GM21390 (cell line): ENCODE data around the gene MBD3L1.
A peak's percentile ranks its signal among the peaks of the same experiment; 100 is the strongest.

Experiments
- ATAC-seq: cut with Tn5 transposase; IDR thresholded peaks from one replicate; pipeline ENCODE4 v1.9.1; 2021; ENCODE audit not compliant: unreplicated experiment

The MBD3L1 gene

DNA sequence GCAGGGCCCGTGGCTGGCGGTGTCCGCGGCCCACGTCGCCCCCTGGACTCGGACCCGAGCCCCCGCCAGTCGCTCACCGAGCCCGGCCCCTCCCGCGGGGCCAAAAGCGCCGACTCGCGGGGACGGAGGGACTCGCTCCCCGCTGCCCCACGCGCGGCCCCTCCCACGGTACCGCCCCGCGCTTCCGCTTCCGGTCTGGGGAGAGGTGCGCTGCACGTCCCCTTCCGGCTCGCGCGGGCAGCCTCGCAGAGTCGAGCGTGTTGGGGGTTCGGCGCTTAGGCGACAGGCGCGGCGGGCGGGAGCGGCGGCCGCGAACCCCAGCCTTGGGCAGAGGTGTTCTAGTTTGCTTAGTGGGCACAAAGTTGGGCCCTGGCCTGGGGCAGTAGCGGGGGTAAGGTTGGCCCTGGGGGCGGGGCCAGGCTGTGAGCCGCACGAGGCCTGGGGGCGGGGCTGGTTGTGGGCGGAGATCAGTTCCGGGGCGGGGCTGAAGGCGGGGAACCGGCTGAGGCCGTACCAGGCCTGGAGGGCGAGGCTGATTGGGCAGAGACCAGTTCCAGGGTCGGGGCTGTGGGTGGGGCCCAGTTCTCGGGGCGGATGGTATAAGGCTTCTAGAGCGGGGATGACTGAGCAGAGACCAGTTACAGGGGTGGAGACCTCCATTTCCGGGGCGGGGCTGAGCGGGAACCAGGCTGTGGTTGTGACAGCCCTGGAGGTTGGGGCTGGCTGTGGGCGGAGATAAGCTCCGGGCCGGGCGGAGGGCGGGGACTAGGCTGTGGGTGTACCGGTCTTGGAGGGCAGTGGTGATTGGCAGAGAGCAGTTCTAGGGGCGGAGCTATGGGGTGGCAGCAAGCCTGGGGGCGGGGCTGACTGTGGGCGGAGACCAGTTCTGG, at the start of gene MBD3L1, which contains the start of gene ZNF558:
TSS of gene MBD3L1 (plus strand) at position 246 of the 890 bp plus-strand sequence. CDS start 10,302 bp downstream, outside the sequence.
TSS of gene ZNF558 (minus strand) at position 173 of the 890 bp plus-strand sequence. CDS start 9,645 bp downstream, outside the sequence.
- peak; percentile 87 for ATAC-seq

GRCh38 chr19:8794823-8795222, 37.4 kb upstream of the MBD3L1 start:
- ATAC-seq: no peak

GRCh38 chr19:8806661-8807060, 25.5 kb upstream of the MBD3L1 start:
- ATAC-seq: no peak

DNA sequence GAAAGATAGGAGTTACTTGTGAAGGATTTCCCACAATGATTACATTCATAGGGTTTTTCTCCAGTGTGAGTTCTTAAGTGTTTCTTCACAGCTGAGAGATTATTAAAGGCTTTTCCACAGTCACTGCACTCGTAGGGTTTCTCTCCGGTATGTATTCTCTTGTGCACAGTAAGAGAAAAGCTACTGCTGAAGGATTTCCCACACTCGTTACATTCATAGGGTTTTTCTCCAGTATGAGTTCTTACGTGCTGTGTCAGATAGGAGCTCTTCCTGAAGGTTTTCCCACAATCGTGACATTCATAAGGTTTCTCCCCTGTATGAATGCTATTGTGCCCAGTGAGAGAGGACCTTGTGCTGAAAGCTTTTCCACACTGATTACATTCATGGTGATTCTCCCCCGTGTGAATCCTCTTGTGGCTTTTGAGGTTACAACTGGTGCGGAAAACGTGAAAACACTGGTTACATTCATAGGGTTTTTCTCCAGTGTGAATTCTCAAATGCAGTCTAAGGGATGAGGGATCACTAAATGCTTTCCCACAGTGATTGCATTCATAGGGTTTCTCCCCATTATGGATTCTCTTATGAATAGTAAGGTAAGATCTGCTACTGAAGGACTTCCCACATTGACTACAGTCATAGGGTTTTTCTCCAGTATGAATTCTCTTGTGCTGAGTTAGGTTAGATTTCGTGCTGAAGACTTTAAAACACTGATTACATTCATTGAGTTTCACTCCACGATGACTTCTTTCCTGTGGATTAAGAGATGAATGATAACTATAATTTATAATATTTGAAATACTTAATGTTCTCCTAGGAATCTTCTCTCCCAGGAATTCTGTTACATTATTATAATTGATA, 20.6 kb upstream of the MBD3L1 start:
- no peak for ATAC-seq

- no peak for ATAC-seq
Measured at GRCh38 chr19:8814176-8814575, 18.0 kb upstream of the MBD3L1 start.

DNA sequence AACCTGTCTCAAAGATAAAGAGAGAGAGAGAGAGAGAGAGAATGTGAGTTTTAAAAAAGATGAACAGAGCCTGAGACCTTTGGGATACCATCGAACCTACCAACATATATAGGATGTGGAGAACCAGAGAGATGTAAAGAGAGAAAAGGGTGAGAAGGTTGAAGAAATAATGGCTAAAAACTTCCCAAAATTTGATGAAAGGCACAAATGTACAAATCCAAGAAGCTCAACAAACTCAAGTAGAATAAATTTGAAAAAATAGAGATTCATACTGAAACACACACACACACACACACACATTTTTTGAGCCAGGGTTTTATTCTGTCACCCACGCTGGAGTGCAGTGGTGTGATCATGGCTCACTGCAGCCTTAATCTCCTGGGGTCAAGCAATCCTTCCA, 16.4 kb upstream of the MBD3L1 start:
- ATAC-seq: no peak

GRCh38 chr19:8820234-8820633, 11.9 kb upstream of the MBD3L1 start:
- ATAC-seq: no peak

DNA sequence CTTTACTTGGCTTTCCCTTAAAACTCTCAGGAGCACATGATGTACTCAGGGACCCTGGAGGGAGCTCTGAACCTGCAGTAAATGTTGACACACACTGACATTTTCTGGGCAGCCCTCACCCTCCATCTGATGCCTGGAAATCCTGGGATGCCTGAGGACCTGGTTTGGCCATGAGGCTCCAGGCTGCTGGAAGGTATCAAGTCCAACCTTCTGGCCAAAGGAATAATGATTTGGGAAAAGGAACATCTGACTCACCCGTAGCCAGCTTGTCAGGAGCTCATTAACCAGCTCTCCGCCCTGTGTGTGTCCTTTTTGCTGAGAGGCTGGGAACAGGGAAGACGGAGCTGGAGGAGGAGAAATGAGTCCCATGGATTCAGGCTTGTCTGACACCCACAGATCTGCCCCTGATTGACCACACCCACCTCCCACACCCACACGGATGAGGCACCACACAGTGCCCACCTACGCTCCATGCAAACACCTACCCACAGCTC, 10.4 kb upstream of the MBD3L1 start:
- no peak for ATAC-seq

GRCh38 chr19:8826371-8826770, 5.8 kb upstream of the MBD3L1 start:
- ATAC-seq: no peak

GRCh38 chr19:8827277-8827676, 4.9 kb upstream of the MBD3L1 start:
- ATAC-seq: no peak

GRCh38 chr19:8831373-8831772, 804 bp upstream of the MBD3L1 start:
- ATAC-seq: no peak

GRCh38 chr19:8831832-8832131, 395 bp upstream of the MBD3L1 start:
- peak; percentile 19 for ATAC-seq

- ATAC-seq: no peak
Measured at GRCh38 chr19:8835446-8835845, 3.3 kb downstream of the MBD3L1 start.

GRCh38 chr19:8835877-8836276, 3.7 kb downstream of the MBD3L1 start:
- ATAC-seq: no peak

DNA sequence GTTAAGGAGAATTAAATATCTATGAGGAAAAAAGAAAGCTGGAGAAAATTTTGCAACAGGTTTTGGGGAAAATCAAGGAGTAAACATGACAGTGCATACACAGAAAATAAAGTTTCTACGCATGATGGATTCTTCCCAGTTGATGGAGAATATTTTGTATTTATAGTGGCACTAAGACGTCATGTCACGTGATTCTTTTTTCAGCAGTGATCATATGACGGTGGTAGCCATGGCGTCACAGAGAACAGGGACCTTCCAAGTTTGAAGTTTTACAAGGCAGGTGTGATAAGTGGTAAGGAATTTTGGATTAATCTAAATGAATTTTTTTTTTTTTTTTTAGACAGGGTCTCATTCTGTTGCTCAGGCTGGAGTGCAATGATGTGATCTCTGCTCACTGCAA, 8.5 kb downstream of the MBD3L1 start:
- ATAC-seq: no peak

DNA sequence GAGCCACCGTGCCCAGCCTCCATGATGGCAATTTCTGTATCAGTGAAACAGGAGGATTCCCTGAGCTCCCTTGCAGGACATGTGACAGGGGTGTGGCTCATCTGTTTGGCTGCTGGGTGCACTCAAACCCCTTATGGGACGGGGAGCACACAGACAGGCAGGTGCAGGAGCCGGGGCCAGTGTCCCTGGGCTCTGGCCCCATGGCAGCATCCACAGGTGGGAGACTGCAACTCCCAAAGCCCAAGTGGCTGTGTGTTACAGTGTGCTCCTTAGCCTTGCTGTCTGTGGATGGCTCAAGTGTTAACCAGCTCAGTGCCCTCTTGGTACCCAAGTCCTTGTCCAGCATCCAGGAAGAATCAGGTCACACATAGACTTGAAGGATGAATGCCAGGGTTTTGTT, 14.6 kb downstream of the MBD3L1 start:
- ATAC-seq: no peak

GRCh38 chr19:8849232-8849631, 17.1 kb downstream of the MBD3L1 start:
- no peak for ATAC-seq

DNA sequence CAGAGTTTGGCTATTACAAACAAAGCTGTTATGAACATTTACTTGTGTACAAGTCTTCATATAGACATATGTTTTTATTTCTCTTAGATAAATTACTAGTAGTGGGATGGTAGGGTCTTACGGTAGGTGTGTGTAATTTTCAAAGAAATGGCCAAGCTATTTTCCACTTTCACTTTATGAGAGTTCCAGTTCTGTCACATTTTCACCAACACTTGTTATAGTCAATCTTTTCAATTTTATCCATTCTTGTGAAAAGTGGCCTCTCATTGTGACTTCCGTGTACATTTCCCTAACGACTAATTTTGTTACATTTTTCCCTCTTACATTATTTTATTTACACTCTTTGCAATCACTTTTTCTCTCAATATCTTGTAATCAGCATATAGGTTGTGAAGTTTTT, 18.3 kb downstream of the MBD3L1 start:
- no peak for ATAC-seq

DNA sequence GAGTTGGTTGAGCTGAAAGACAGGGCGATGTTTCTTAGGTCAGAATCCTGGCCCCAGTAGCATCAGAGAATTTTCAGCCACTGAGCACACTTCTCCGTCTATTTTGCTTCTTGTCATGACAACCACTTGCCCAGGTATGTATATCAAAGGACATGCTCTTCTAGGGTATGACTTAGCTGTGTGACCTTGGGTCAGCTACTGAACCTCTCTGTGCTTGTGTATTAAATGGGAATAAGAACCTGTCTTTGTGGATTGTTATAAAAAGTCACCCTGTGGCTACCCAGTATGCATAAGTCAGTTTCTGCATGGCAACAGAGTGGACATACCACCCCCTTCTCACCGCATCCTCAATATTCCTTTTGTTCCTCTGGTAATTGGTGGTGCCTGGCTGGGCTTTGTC, 26.1 kb downstream of the MBD3L1 start:
- no peak for ATAC-seq

DNA sequence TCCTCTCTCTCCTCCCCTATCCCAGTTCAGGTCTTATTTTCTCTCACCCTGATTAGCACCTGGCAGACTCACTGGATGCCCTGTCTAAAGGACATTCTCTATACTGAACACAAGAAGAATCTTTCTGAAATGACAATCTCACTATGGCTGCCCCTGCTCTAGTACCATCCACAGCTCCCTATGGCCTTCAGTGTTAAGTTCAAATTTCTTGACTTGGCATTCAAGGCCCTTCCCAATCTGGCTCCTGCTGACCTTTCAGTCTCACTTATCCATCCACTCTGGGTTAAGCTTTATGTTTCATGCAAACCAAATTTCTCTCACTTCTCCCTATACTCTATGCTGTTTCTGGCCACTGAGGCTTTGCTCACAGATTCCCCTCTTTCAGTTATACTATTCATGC, 34.2 kb downstream of the MBD3L1 start:
- ATAC-seq: no peak

DNA sequence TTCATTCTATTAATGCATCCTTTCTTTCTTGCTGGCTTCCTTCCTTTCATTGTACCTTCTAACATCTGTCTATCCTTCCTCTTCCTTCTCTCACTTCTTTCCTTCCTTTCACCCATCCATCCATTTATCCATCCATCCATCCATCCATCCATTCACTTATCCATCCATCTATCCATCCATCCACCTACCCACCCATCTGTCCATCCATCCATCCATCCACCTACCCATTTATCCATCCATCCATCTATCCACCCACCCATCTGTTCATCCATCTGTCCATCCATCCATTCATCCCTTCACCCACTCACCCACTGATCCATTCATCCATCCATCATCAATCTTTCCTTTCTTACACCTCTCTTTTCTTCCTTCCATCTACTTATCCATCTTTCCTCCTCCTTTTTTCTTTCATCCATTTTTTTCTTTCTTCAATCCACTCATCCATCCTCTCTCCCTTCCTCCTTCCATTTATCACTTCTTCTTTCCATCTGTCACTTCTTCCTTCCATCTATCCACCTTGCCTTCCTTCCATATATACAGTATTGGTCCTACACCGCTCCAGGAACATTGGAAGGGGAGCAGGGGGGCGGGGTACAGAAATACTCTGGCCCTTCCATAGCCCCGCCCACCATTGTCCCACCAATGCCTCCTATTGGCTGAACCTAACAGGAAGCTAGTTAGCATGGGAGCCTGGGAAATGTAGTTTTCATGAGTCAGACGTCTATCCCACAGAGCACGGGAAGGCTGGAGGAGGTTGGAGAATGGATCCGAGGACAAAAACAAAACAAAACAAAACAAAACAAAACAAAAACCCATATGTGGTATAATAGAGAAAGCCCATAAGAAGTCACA, 45.9 kb downstream of the MBD3L1 start:
- no peak for ATAC-seq
